Uterus (tissue), 2 donors: Measurements from ENCODE around the gene TRDMT1.

Experiments used
- POLR2A ChIP-seq, 2 donors: fragments of 450-650 bp; IDR thresholded peaks; one replicate each; pipeline ENCODE4 v1.6.1; 2016; ENCODE audit warnings: antibody characterized with exemption in 2 of 2, mild to moderate bottlenecking in 1 of 2, moderate library complexity in 1 of 2
- TF ChIP-seq, protein P1 (sequence below), 4 experiments: fragments of 200-600 bp in 2 of 4; fragments of 450-650 bp in 2 of 4; sonication (generic) in 2 of 4; IDR thresholded peaks; one replicate each; pipeline ENCODE4 v1.5.1; 2016 to 2019; ENCODE audit warnings: antibody characterized with exemption in 4 of 4, mild to moderate bottlenecking in 2 of 4, moderate library complexity in 1 of 4

DNA sequence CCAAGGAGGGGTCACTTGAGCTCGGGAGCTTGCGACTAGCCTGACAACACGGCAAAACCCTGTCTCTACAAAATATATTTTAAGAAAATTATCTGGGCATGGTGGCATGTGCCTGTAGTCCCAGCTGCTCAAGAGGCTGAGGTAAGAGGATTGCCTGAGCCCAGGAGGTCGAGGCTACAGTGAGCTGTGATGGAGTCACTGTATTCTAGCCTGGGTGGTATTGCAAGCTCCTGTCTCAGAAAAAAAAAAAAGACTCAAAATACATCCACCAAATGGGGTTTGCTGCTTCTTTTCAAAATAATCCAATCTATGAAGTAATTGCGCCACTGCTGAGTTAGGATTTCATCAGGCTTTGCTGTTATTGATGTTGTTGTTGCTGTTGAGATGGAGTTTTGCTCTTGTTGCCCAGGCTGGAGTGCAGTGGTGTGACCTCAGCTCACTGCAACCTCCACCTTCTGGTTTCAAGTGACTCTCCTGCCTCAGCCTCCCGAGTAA, 15.5 kb upstream of the TRDMT1 start:
- TF ChIP-seq, protein P1, sequence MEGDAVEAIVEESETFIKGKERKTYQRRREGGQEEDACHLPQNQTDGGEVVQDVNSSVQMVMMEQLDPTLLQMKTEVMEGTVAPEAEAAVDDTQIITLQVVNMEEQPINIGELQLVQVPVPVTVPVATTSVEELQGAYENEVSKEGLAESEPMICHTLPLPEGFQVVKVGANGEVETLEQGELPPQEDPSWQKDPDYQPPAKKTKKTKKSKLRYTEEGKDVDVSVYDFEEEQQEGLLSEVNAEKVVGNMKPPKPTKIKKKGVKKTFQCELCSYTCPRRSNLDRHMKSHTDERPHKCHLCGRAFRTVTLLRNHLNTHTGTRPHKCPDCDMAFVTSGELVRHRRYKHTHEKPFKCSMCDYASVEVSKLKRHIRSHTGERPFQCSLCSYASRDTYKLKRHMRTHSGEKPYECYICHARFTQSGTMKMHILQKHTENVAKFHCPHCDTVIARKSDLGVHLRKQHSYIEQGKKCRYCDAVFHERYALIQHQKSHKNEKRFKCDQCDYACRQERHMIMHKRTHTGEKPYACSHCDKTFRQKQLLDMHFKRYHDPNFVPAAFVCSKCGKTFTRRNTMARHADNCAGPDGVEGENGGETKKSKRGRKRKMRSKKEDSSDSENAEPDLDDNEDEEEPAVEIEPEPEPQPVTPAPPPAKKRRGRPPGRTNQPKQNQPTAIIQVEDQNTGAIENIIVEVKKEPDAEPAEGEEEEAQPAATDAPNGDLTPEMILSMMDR (IDR thresholded peaks at IDR 0.05) = no peak
- TF ChIP-seq POLR2A (IDR thresholded peaks at IDR 0.05) = no peak
